ENCODE data around the gene NKD2. TPM values are rescaled to one million over a fixed set of nuclear protein-coding genes. Genes with fewer than 3 reads are reported as not detected.

Gene NKD2
- polyA plus RNA-seq, 1 donor: 2.4 TPM

- DNase-seq (ENCODE audit: low read depth): no peak
Measured at GRCh38 chr5:978693-979092, 29.9 kb upstream of the NKD2 start.

- DNase-seq (ENCODE audit: low read depth): no peak
Measured at GRCh38 chr5:979100-979817, 29.3 kb upstream of the NKD2 start.

GRCh38 chr5:980001-980588 lies 28.5 kb upstream of the NKD2 start:
- DNase-seq (ENCODE audit: low read depth): no peak

- no peak for DNase-seq (ENCODE audit: low read depth)
Measured at GRCh38 chr5:980966-981365, 27.6 kb upstream of the NKD2 start.

GRCh38 chr5:981456-981855 lies 27.1 kb upstream of the NKD2 start:
- no peak for DNase-seq (ENCODE audit: low read depth)

GRCh38 chr5:982377-983237 lies 26.0 kb upstream of the NKD2 start:
- no peak for DNase-seq (ENCODE audit: low read depth)

- no peak for DNase-seq (ENCODE audit: low read depth)
Measured at GRCh38 chr5:983238-983524, 25.4 kb upstream of the NKD2 start.

GRCh38 chr5:983568-983967 lies 25.0 kb upstream of the NKD2 start:
- DNase-seq (ENCODE audit: low read depth): no peak

GRCh38 chr5:984774-985173 lies 23.8 kb upstream of the NKD2 start:
- DNase-seq (ENCODE audit: low read depth): no peak

GRCh38 chr5:987761-988160 lies 20.8 kb upstream of the NKD2 start:
- DNase-seq (ENCODE audit: low read depth): no peak

- DNase-seq (ENCODE audit: low read depth): no peak
Measured at GRCh38 chr5:988322-988721, 20.3 kb upstream of the NKD2 start.

- no peak for DNase-seq (ENCODE audit: low read depth)
Measured at GRCh38 chr5:989961-990530, 18.6 kb upstream of the NKD2 start.

GRCh38 chr5:991472-992267 lies 16.9 kb upstream of the NKD2 start:
- no peak for DNase-seq (ENCODE audit: low read depth)

GRCh38 chr5:994272-994607 lies 14.4 kb upstream of the NKD2 start:
- no peak for DNase-seq (ENCODE audit: low read depth)

GRCh38 chr5:994821-995220 lies 13.8 kb upstream of the NKD2 start:
- DNase-seq (ENCODE audit: low read depth): no peak

- no peak for DNase-seq (ENCODE audit: low read depth)
Measured at GRCh38 chr5:995318-995717, 13.3 kb upstream of the NKD2 start.

GRCh38 chr5:997001-997474 lies 11.6 kb upstream of the NKD2 start:
- no peak for DNase-seq (ENCODE audit: low read depth)

GRCh38 chr5:997711-998110 lies 10.9 kb upstream of the NKD2 start:
- DNase-seq (ENCODE audit: low read depth): no peak

- no peak for DNase-seq (ENCODE audit: low read depth)
Measured at GRCh38 chr5:998246-999031, 10.2 kb upstream of the NKD2 start.

- no peak for DNase-seq (ENCODE audit: low read depth)
Measured at GRCh38 chr5:999032-999501, 9.5 kb upstream of the NKD2 start.

GRCh38 chr5:999724-1000123 lies 8.9 kb upstream of the NKD2 start:
- DNase-seq (ENCODE audit: low read depth): no peak
